ENCODE results near the gene RPUSD3.

GRCh38 chr3:9809615-9810432, 34.0 kb downstream of the RPUSD3 start, which contains the start of gene TTLL3:
- TF ChIP-seq POLR2AphosphoS5 (IDR thresholded peaks at IDR 0.05; ENCODE audit: low read depth, low read length), result no peak; the same call in none of the 2 replicates
- TF ChIP-seq POLR2A (IDR thresholded peaks at IDR 0.05; ENCODE audit: low read depth, low read length), result peak; percentile 80

Measured in GM12892 (cell line).